H1 (cell line): Measurements from ENCODE around the gene TMEM131L. TPM values are rescaled to one million over a fixed set of nuclear protein-coding genes. Genes with fewer than 3 reads are reported as not detected.

Experiments
- CBX5 ChIP-seq: fragments of 300-800, 300-1000 bp; sonication (generic); IDR thresholded peaks from 2 replicates; pipeline ENCODE4 v1.7.1; 2016; ENCODE audit warnings: antibody characterized with exemption, low read length, low read depth
- JUND ChIP-seq: IDR thresholded peaks from 2 replicates; pipeline ENCODE4 v1.6.1; 2011; ENCODE audit warnings: mild to moderate bottlenecking, improper control_type of control experiment, low read length
- NRF1 ChIP-seq: IDR thresholded peaks from 2 replicates; pipeline ENCODE4 v1.6.1; 2011; ENCODE audit warnings: mild to moderate bottlenecking, low read depth, low read length, improper control_type of control experiment
- SP2 ChIP-seq: IDR thresholded peaks from 2 replicates; pipeline ENCODE4 v1.6.1; 2012; ENCODE audit warnings: mild to moderate bottlenecking, low read length, inconsistent platforms
- polyA plus RNA-seq, 7 experiments: library from polyadenylated mRNA; depleted of rRNA in 3 of 7; stranded (reverse) in 5 of 7; unstranded in 2 of 7; fragments of >200 nt in 5 of 7; fragments of 200-250 nt in 2 of 7; gene quantifications; 1 replicate in 5 of 7; 2 replicates in 1 of 7; 4 replicates in 1 of 7; pipeline versions ENCODE4 v1.2.1 to v1.2.3, GENCODE V29; 2011 to 2013; ENCODE audit warnings: missing spikeins in 2 of 7, mixed read lengths in 2 of 7
- total RNA-seq: library from RNA; stranded (reverse); fragmentation: NEBNext Ultra II Directional; extraction: Animal tissue kit (Norgen Biotek cat#: 25700); gene quantifications from 2 replicates; pipeline ENCODE4 v1.2.1, GENCODE V29; 2021

Gene TMEM131L
- total and polyA plus RNA-seq, 2 of the 8 experiments (the other 6 are each of a cell fraction or from before 2014, with no cell fraction given), result 14.3 to 26.1 TPM

DNA sequence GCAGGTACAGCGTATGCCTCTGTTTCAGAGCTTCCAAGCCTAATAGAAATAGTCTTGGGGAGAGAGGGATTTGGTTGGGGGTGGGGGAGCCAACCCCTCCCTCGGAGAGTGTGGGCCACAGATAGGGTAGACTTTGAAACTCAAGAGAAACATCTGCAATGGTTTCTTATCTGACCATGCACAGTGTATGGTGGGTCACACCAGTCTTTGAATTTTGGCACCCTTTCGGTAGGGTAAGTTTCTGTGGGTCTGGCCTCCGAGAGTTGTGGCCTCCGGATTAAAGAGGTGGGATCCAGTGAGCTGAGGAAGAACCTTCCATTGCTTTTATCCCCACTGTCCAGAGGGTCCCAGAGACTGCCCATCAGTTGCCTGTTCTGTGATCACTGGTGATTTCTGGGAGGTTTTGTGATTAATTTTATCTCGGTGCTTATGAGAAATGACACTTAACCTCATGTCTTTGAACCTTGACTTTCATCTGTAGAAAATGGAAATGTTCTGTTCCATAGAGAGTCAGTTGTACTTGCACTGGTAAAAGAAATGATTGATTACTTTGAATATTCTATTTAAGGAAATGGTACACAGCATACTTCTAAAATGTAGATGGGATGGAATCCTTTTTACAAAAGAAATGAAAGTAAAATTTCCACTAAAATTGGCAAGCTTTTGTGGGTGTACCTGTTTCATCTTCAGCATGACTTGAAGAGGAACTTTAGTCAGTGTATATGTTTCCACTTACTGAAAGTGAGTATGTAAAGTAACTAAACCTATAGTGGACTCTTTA lies 62.7 kb downstream of the TMEM131L start (continued):
- TF ChIP-seq JUND (no peak), NRF1 (no peak), SP2 (no peak), CBX5 (no peak)
